ENCODE measurements around the gene MTHFR.
"Not testable (repeated sequence)": the region's sequence is repeated elsewhere in the genome, so short reads cannot be mapped to it uniquely, and the experiment has no call there.

Gene MTHFR

DNA sequence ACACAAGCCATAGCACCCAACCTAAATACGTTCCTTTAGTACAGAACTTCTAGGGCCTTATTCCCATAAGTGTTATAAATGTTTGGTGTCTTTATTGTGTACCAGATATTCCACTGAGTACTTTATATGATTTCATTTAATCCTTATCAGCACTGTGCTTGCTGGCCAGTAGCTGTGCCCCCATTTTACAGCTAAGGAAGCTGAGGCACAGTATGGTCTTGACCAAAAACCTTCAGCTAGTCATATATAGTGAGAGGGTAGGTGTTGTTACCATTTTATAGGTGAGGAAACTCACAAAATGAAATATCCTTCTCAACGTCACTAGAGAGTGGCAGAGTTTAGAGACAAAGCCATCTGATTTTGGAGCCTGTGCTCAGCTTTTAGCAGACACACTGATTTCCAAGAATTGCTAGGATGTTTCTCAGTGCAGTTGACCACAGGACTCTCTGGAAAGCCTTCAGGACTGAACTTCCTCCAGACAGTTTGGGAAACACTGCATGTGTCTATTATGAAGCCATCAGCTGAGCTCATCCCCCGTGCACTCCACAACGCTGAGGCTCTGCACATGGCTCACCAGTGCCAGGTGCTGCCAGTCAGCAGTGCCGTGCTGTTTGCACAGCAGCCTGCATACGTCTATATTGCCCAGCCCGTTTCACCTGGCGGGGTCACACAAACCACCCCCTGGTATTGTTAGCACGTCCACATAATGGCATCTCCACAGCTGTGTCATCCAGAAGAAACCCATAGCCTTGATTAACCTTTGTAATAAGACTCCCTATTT is 26.4 kb upstream of the MTHFR start:
- DNase-seq, result no peak

GRCh38 chr1:11828511-11828910 is 22.7 kb upstream of the MTHFR start:
- DNase-seq, result no peak

DNA sequence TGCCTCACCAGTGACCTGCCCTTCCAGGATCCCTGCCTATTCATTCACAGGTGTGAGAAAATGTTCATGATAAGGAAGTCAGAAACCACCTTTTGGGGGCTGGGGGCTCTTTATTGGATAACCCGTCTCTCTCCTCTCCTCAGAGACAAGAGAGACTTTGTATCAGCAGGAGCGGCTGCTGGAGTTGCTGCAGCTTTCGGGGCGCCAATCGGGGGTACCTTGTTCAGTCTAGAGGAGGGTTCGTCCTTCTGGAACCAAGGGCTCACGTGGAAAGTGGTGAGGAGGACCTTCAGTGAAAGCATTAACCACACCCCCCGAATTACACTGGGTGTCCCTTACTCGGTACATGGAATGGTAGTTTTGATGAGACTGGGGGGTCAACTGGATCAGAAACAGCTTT is 21.2 kb upstream of the MTHFR start:
- no peak for DNase-seq

DNA sequence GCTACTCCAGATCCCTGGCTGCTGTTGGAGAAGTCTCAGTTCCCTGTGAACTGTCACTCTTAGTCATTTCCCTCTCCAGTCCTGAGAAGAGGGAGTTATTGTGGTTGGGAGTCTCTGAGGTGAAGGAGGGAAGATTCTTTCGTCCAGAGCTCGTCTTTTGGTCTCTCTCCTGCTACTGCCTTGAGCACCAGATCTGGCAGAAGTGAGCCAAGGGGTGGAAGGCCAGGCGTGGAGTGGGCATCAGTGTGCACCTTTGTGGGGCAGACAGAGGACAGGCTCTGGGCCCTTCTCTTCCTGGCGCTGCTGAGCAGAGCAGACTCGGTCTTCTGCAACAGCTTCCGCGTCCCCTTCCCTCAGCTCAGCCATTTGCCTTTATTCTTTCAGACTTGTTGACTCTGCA is 19.4 kb upstream of the MTHFR start:
- no peak for DNase-seq

DNA sequence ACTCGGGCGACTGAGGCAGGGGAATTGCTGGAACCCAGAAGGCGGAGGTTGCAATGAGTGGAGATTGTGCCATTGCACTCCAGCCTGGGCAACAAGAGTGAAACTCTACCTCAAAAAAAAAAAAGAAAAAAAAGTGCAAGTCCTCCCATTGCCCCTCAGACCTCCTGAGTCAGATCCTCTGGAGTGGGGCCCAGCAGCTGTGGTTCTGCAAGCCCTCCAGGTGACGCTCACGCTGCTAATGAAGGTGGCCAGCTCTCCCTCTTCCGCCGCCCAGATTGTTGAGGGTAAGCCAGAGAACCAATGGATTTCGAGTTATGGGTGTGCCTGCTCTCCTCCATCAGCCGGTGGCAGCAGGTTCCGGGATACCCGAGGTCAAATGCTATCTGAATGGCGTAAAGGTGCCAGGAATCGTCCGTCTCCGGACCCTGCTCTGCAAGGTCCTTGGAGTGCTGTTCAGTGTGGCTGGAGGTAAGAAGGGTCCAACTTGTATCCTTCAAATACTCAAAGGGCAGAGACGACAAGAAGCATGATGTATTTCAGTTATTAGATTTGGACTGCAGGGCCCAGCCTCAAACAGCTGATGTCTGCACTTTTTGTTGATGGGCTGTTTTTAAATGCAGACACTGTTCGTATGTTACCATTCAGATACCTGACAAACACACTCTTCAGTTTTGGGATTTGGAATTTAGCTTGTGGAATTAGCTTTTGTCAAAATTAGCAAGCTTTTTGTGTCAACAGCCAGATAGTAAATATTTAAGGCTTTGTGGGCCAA is 17.8 kb upstream of the MTHFR start:
- no peak for DNase-seq

DNA sequence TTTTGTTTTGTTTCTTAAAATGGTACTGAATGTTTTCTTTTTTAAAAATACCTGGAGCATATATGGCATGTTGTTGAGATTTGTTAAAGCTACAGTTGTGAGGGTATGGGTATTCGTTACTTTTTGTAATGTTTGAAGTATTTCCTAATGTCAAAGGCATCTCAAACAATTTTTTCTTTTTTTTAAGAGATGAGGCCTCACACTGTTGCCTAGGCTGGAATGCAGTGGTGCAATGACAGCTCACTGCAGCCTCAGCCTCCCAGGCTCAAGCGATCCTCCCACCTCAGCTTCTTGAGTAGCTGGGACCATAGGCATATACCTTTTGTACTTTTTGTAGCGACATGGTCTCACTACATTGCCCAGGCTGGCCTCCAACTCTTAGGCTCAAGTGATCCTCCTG is 16.3 kb upstream of the MTHFR start:
- DNase-seq, result no peak

DNA sequence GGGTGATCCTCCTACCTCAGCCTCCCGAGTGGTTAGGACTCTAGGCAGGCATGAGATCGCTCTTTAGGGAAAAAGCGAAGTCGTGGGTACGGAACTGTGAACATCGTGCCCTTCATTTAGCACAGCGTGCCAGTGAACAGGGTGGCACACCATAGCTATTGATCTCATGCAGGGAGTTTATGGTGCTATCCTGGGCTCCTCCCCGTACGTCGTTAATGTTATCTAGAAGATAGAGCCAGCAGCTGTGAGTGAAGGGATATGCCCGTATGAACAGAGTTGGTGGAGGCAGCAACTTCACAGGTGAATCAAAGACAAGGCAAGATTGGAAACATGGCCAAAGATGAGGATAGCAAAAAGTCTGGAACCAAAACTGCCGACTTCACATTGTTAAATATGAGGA is 11.4 kb upstream of the MTHFR start:
- DNase-seq, result no peak

GRCh38 chr1:11813021-11813420 is 7.3 kb upstream of the MTHFR start:
- DNase-seq, result no peak

- DNase-seq, result no peak
These were observed 1.4 kb upstream of the MTHFR start for GRCh38 chr1:11807133-11807532.

DNA sequence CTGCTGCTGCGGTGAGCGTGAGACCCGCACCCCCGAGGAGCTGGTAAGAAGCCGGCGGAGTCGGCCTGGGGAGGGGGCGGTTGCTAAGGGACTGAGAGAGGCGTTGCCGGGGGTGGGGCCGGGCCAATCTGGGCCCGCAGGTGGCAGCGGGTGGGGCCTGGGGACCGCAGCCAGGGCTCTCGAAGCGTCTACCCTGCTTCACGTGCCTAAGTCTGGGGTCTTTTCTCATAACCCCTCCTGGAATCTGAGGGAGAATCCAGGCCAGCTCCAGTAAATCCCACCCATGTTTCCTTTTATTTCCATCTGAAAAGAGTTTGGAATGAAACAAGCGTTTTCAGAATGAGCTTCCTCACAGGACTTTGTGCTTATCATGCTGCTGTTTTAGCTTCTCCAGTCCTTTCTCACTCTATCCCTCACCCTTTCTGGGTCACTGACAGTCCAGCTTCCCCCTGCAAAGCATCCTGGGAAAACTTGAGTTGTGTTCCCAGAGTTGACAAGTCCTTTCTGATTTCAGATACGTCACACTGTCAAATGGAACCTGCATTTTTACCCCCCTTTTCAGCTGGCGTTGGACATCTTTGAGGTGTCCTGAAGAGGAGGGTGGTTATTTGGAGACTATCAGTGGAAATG is 658 bp upstream of the MTHFR start:
- DNase-seq, result peak; percentile 25

- peak; percentile 20 for DNase-seq
These were observed 920 bp downstream of the MTHFR start for GRCh38 chr1:11804666-11805421.

- not testable (repeated sequence) for DNase-seq
These were observed 1.7 kb downstream of the MTHFR start for GRCh38 chr1:11803924-11804665.

- DNase-seq, result peak; percentile 78
These were observed 2.5 kb downstream of the MTHFR start for GRCh38 chr1:11802973-11803885.

GRCh38 chr1:11802616-11802972 is 3.2 kb downstream of the MTHFR start:
- DNase-seq, result peak; percentile 24

- no peak for DNase-seq
These were observed 4.9 kb downstream of the MTHFR start for GRCh38 chr1:11800756-11801433.

- DNase-seq, result no peak
These were observed 5.4 kb downstream of the MTHFR start for GRCh38 chr1:11800391-11800755.

GRCh38 chr1:11799896-11800295 is 5.9 kb downstream of the MTHFR start:
- no peak for DNase-seq

DNA sequence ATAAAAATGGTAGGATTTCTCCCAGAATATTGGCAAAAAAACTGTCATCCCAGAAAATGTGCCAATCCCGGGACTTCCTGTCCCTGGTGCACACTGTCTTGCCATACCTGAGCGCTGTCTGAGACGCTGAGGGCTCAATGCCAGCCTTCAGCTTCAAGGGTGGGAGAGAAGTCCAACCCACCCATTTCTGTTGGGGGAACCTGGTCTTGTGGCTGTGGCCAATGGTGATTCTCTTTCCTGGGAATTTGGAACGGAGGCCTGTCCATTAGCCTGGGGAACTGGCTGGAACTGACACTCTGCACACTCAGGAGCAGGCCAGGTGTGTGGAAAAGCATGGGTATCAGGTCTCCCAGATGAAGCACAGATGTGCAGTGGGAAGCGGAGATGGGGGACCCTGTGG is 6.7 kb downstream of the MTHFR start:
- DNase-seq, result no peak

DNA sequence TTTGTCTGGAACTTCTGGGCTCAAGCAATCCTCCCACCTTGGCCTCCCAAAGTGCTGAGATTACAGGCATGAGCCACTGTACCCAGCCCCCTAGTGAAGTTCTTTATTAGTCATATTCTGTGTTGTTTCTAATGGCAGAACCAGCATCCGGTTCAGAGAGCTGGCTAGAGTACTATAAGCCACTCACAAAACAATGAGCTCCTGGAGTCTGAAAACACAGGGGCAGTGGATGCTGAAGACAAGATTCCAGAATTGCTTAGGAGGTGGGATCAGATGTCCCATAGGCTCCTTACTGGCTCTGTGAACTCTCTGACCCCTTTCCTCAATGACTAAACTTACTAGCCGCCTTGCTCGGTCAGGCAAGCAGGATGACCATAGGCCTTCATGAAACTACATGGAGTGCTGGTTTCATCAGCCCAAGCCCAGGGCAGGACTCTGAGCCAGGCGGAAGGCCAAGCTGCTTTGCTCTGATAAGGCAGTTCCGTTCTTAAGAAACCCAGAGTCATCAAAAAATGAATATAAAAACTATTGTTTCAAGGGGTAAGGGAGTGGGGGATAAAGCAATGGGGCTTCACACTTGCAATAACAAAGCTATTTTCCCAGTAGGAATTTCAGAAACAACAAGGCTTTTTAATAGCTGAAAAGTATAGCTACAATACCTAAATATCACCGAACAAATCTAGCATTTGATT is 8.1 kb downstream of the MTHFR start:
- DNase-seq, result no peak
